HG03439 (cell line): ENCODE measurements around the gene OMP.

Source experiments
- ATAC-seq: cut with Tn5 transposase; IDR thresholded peaks from one replicate; pipeline ENCODE4 v1.9.1; 2021; ENCODE audit warnings: mild to moderate bottlenecking, moderate library complexity; ENCODE audit not compliant: unreplicated experiment

The OMP gene

GRCh38 chr11:77151804-77152509 is 49.3 kb downstream of the OMP start:
- ATAC-seq: no peak

- ATAC-seq: no peak
Observed at GRCh38 chr11:77152846-77153245, 50.2 kb downstream of the OMP start.
